HT-29 (cell line): ENCODE measurements around the gene MRPL21. TPM values are rescaled to one million over a fixed set of nuclear protein-coding genes. Genes with fewer than 3 reads are reported as not detected.
"Not testable (repeated sequence)": the region's sequence is repeated elsewhere in the genome, so short reads cannot be mapped to it uniquely, and the experiment has no call there.

ENCODE experiments used
- DNase-seq: peaks from one replicate; pipeline ENCODE4 v3.0.0-alpha.2; 2015; ENCODE audit warnings: low spot score
- total RNA-seq: library from RNA; depleted of rRNA; stranded (reverse); fragments of >200 nt; shearing (Covaris generic); gene quantifications from 2 replicates; pipeline ENCODE4 v1.2.3, GENCODE V29; 2014

The MRPL21 gene
- total RNA-seq, 1 experiment from 2014 or later, result 128 TPM

- DNase-seq, result no peak
Measured at GRCh38 chr11:68911731-68912130, 8.1 kb upstream of the MRPL21 start.

- no peak for DNase-seq
Measured at GRCh38 chr11:68910965-68911364, 7.3 kb upstream of the MRPL21 start.

GRCh38 chr11:68908273-68908672 is 4.6 kb upstream of the MRPL21 start:
- no peak for DNase-seq

GRCh38 chr11:68905421-68906360 is 2.1 kb upstream of the MRPL21 start:
- no peak for DNase-seq

- DNase-seq, result peak; percentile 33
Measured at GRCh38 chr11:68904248-68904847, 716 bp upstream of the MRPL21 start.

GRCh38 chr11:68900835-68901381 is 2.7 kb downstream of the MRPL21 start:
- no peak for DNase-seq

- no peak for DNase-seq
Measured at GRCh38 chr11:68897441-68897840, 6.2 kb downstream of the MRPL21 start.

GRCh38 chr11:68896171-68896959 is 7.3 kb downstream of the MRPL21 start:
- no peak for DNase-seq

- no peak for DNase-seq
Measured at GRCh38 chr11:68893282-68893681, 10.3 kb downstream of the MRPL21 start.

- no peak for DNase-seq
Measured at GRCh38 chr11:68892576-68892975, 11.1 kb downstream of the MRPL21 start.

- no peak for DNase-seq
Measured at GRCh38 chr11:68891351-68891948, 12.2 kb downstream of the MRPL21 start.

GRCh38 chr11:68890490-68891231 is 13.0 kb downstream of the MRPL21 start:
- DNase-seq, result no peak

- peak; percentile 11 for DNase-seq
Measured at GRCh38 chr11:68889948-68890446, 13.6 kb downstream of the MRPL21 start.

- DNase-seq, result not testable (repeated sequence)
Measured at GRCh38 chr11:68884827-68885226, 18.8 kb downstream of the MRPL21 start.

- DNase-seq, result no peak
Measured at GRCh38 chr11:68882391-68882790, 21.2 kb downstream of the MRPL21 start.

- no peak for DNase-seq
Measured at GRCh38 chr11:68881320-68881719, 22.3 kb downstream of the MRPL21 start.

- DNase-seq, result no peak
Measured at GRCh38 chr11:68880851-68881250, 22.8 kb downstream of the MRPL21 start.

GRCh38 chr11:68878022-68878421 is 25.6 kb downstream of the MRPL21 start:
- DNase-seq, result no peak

GRCh38 chr11:68872216-68873003 is 31.2 kb downstream of the MRPL21 start:
- DNase-seq, result no peak

GRCh38 chr11:68870470-68870869 is 33.2 kb downstream of the MRPL21 start:
- peak; percentile 51 for DNase-seq
